Measurements from ENCODE around the gene ABCC4.

ABCC4 gene

GRCh38 chr13:95138876-95139585 lies 162.2 kb downstream of the ABCC4 start:
- DNase-seq (ENCODE audit: low read depth): no peak
- no peak overlapping the region for H3K4me3 ChIP-seq (ENCODE audit: low read depth, low read length)
- in situ Hi-C loops (cut with HindIII; ENCODE audit: low sequenced_read_pairs): no loop called here
- TF ChIP-seq, protein P1, sequence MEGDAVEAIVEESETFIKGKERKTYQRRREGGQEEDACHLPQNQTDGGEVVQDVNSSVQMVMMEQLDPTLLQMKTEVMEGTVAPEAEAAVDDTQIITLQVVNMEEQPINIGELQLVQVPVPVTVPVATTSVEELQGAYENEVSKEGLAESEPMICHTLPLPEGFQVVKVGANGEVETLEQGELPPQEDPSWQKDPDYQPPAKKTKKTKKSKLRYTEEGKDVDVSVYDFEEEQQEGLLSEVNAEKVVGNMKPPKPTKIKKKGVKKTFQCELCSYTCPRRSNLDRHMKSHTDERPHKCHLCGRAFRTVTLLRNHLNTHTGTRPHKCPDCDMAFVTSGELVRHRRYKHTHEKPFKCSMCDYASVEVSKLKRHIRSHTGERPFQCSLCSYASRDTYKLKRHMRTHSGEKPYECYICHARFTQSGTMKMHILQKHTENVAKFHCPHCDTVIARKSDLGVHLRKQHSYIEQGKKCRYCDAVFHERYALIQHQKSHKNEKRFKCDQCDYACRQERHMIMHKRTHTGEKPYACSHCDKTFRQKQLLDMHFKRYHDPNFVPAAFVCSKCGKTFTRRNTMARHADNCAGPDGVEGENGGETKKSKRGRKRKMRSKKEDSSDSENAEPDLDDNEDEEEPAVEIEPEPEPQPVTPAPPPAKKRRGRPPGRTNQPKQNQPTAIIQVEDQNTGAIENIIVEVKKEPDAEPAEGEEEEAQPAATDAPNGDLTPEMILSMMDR (IDR thresholded peaks at IDR 0.05; ENCODE audit: low read depth, low read length, missing control alignments): no peak

GRCh38 chr13:95137096-95137495 lies 164.2 kb downstream of the ABCC4 start:
- TF ChIP-seq, protein P1 (IDR thresholded peaks at IDR 0.05; ENCODE audit: low read depth, low read length, missing control alignments): no peak
- in situ Hi-C loops (cut with HindIII; ENCODE audit: low sequenced_read_pairs): no loop called here
- no peak overlapping the region for H3K4me3 ChIP-seq (ENCODE audit: low read depth, low read length)
- DNase-seq (ENCODE audit: low read depth): no peak

GRCh38 chr13:95136638-95137037 lies 164.6 kb downstream of the ABCC4 start:
- no peak overlapping the region for H3K4me3 ChIP-seq (ENCODE audit: low read depth, low read length)
- TF ChIP-seq, protein P1 (IDR thresholded peaks at IDR 0.05; ENCODE audit: low read depth, low read length, missing control alignments): no peak
- no peak for DNase-seq (ENCODE audit: low read depth)
- in situ Hi-C loops (cut with HindIII; ENCODE audit: low sequenced_read_pairs): no loop called here

DNA sequence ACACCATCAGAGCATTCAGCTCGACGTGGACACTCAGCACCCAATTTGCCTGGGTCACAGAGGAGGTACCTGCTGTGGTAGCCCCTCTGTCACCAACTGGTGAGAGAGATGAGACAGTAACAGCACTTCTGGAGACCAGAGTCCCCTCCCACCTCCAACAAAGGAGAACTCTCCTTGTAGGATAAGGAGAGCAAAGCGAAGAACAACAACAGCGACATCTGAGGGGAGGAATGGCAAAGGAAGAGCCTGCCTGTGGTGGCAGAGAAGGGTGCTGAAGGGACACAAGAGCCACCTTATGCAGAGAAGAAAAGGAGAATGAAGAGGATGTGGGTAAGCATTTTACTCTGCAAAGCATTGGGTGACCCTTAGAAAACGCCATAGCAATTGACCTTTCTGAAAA lies 167.8 kb downstream of the ABCC4 start:
- no peak overlapping the region for H3K4me3 ChIP-seq (ENCODE audit: low read depth, low read length)
- TF ChIP-seq, protein P1 (IDR thresholded peaks at IDR 0.05; ENCODE audit: low read depth, low read length, missing control alignments): no peak
- DNase-seq (ENCODE audit: low read depth): no peak
- in situ Hi-C loops (cut with HindIII; ENCODE audit: low sequenced_read_pairs): no loop called here

GRCh38 chr13:95129004-95129403 lies 172.2 kb downstream of the ABCC4 start:
- in situ Hi-C loops (cut with HindIII; ENCODE audit: low sequenced_read_pairs): no loop called here
- TF ChIP-seq, protein P1 (IDR thresholded peaks at IDR 0.05; ENCODE audit: low read depth, low read length, missing control alignments): no peak
- no peak overlapping the region for H3K4me3 ChIP-seq (ENCODE audit: low read depth, low read length)
- DNase-seq (ENCODE audit: low read depth): no peak

- H3K4me3 ChIP-seq (ENCODE audit: low read depth, low read length): no peak overlapping the region
- TF ChIP-seq, protein P1 (IDR thresholded peaks at IDR 0.05; ENCODE audit: low read depth, low read length, missing control alignments): no peak
- in situ Hi-C loops (cut with HindIII; ENCODE audit: low sequenced_read_pairs): no loop called here
- DNase-seq (ENCODE audit: low read depth): peak; percentile 64
Observed at GRCh38 chr13:95128045-95128643, 173.1 kb downstream of the ABCC4 start.
